Ascending aorta (tissue), 2 donors: ENCODE results near the gene ATP9A. TPM values are rescaled to one million over a fixed set of nuclear protein-coding genes. Genes with fewer than 3 reads are reported as not detected.

ENCODE experiments used
- DNase-seq, 2 donors: peaks; one replicate each; pipeline ENCODE4 v3.0.0-alpha.2; 2019; ENCODE audit warnings: low spot score in 2 of 2
- H3K27ac ChIP-seq, 2 donors: fragments of 200-600 bp; sonication (generic); one replicate each; pipeline ENCODE4 v1.5.1; 2016 to 2017; ENCODE audit warnings: mild to moderate bottlenecking in 1 of 2
- H3K27me3 ChIP-seq: fragments of 200-600 bp; sonication (generic); one replicate; pipeline ENCODE4 v1.5.1; 2017
- H3K36me3 ChIP-seq, 2 donors: fragments of 200-600 bp; sonication (generic); one replicate each; pipeline ENCODE4 v1.5.1; 2016
- H3K4me1 ChIP-seq, 2 donors: fragments of 200-600 bp; sonication (generic); one replicate each; pipeline ENCODE4 v1.5.1; 2016 to 2017; ENCODE audit warnings: mild to moderate bottlenecking in 1 of 2
- H3K4me3 ChIP-seq, 2 donors: fragments of 200-600 bp; sonication (generic); one replicate each; pipeline ENCODE4 v1.5.1; 2016 to 2017; ENCODE audit warnings: mild to moderate bottlenecking in 1 of 2
- H3K9me3 ChIP-seq, 2 donors: fragments of 200-600 bp; sonication (generic); one replicate each; pipeline ENCODE4 v1.5.1; 2016
- intact Hi-C: fragments of 100-400 bp; cut with DNase I; formaldehyde crosslinking; loops from one replicate; pipeline ENCODE4 v1.15.1; 2023
- total RNA-seq: library from RNA; depleted of rRNA; stranded (reverse); fragments of >200 nt; gene quantifications from one replicate; pipeline ENCODE4 v1.1.0, GENCODE V29; 2016
- TF ChIP-seq, protein P1 (sequence below), 3 experiments: fragments of 200-600 bp in 2 of 3; fragments of 450-650 bp in 1 of 3; sonication (generic) in 2 of 3; IDR thresholded peaks; one replicate each; pipeline ENCODE4 v1.5.1; 2016 to 2019; ENCODE audit warnings: antibody characterized with exemption in 3 of 3, mild to moderate bottlenecking in 1 of 3, moderate library complexity in 1 of 3

The ATP9A gene
- total RNA-seq, 1 donor from 2014 or later, result 14.5 TPM

DNA sequence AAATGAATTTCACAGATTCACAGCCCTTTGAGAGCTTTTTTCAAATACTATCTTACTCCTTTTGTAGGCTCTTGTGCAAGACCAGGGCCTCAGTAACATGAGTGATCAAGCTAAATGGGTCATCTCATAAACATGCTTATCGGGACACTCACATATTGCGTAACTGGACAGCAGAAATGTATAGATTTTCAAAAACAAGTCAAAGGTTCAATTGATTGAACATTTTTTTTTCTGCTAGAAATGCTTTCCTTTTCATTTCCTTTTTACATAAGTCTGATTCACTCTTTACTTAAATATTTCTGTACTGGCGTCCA, 42.8 kb upstream of the ATP9A start:
- intact Hi-C loops, result no loop called here
- H3K27me3 ChIP-seq, result no peaks in the 10 kb centered on the region
- no peaks in the 10 kb centered on the region for H3K4me1 ChIP-seq
- no peaks in the 10 kb centered on the region for H3K36me3 ChIP-seq
- no peak for DNase-seq
- H3K9me3 ChIP-seq, result no peaks in the 10 kb centered on the region
- no peak overlapping the region for H3K4me3 ChIP-seq
- TF ChIP-seq, protein P1, sequence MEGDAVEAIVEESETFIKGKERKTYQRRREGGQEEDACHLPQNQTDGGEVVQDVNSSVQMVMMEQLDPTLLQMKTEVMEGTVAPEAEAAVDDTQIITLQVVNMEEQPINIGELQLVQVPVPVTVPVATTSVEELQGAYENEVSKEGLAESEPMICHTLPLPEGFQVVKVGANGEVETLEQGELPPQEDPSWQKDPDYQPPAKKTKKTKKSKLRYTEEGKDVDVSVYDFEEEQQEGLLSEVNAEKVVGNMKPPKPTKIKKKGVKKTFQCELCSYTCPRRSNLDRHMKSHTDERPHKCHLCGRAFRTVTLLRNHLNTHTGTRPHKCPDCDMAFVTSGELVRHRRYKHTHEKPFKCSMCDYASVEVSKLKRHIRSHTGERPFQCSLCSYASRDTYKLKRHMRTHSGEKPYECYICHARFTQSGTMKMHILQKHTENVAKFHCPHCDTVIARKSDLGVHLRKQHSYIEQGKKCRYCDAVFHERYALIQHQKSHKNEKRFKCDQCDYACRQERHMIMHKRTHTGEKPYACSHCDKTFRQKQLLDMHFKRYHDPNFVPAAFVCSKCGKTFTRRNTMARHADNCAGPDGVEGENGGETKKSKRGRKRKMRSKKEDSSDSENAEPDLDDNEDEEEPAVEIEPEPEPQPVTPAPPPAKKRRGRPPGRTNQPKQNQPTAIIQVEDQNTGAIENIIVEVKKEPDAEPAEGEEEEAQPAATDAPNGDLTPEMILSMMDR (IDR thresholded peaks at IDR 0.05), result no peak
- no peak overlapping the region for H3K27ac ChIP-seq

DNA sequence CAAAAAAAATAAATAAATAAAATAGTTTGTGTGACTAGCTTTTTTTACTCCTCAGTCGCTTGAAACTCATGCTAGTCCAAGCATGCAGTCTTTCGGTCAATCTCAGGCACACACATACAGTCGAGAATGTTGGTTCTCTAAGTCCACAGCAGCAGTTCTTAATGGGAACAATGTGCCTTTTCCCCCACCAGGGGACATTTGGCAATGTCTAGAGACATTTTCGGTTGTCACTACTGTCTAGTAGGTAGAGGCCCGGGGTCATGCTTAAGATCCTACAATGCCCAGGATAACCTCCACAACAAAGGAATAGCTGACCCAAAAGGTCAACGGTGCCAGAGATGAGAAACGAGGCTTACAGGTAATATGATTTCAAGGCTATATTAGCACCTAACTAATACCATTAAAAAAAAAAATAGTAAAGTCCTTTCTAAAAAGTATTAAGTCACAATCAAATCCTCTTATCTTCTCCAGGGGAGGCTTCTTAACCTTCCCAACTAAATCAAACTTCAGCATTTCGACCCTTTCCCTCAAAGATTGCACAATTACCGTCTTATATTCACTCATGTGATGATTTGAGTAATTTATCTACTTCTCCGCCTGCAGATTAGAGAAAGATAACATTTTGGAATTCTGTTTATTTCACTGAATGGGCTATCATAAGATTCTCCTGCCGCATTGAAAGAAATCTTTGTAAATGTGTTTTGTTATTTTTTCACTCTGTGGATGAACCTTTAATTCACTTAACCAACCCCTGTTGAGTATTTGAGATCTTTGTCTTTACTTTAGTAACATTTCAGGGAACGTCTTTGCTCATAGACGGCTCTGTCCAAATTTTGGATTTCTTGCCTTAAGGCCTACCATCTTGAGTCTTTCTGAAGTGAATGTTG, 42.2 kb upstream of the ATP9A start:
- DNase-seq, result no peak
- no peaks in the 10 kb centered on the region for H3K9me3 ChIP-seq
- H3K27ac ChIP-seq, result no peak overlapping the region
- H3K4me1 ChIP-seq, result no peaks in the 10 kb centered on the region
- H3K36me3 ChIP-seq, result no peaks in the 10 kb centered on the region
- no peak overlapping the region for H3K4me3 ChIP-seq
- TF ChIP-seq, protein P1 (IDR thresholded peaks at IDR 0.05), result no peak
- no peaks in the 10 kb centered on the region for H3K27me3 ChIP-seq
- intact Hi-C loops, result no loop called here

DNA sequence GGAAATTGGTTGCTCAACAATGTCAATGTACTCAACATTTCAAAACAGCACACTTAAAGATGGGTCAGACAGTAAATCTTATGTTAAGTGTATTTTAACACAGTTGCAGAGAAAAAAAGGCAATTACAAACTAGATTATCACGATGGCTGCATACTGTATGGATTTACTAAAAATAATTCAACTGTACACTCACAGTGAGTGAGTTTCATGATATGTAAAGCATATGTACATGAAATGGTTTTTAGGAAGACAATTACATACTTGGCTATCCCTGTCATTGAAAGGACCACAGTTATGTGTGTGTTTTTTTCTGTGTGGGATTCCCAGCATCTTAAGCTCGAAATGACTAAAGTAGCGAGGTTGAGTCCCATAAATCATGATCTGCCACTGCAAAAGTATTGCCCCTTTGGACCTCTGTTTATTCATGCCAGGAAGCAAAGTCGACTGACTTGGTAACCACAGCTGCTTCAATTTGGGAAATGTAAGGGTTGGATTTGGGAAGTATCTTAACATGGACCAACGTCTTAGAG, 39.6 kb upstream of the ATP9A start:
- intact Hi-C loops, result no loop called here
- Histone ChIP-seq H3K27ac (no peak overlapping the region), H3K4me3 (no peak overlapping the region), H3K4me1 (no peaks in the 10 kb centered on the region), H3K9me3 (no peaks in the 10 kb centered on the region), H3K36me3 (no peaks in the 10 kb centered on the region), H3K27me3 (no peaks in the 10 kb centered on the region)
- TF ChIP-seq, protein P1 (IDR thresholded peaks at IDR 0.05), result no peak
- DNase-seq, result no peak

DNA sequence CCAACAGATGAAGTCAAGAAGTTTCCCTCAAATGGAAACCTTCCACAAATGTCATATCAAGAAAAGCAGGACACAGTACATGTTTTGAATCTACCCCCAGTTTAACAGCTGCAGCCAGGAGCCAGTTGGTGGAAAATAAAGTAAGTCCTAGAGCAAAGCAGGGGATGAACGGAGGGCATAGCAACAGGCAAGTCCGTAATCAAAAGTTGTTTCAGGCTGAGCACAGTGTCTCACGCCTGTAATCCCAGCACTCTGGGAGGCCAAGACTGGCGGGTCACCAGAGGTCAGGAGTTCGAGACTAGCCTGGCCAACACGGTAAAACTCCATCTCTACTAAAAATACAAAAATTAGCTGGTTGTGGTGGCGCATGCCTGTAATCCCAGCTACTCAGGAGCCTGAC, 36.6 kb upstream of the ATP9A start:
- DNase-seq, result no peak
- Histone ChIP-seq H3K4me1 (peaks cover 11 to 17% of the 10 kb centered on the region in 2 donors), H3K36me3 (no peaks in the 10 kb centered on the region), H3K9me3 (no peaks in the 10 kb centered on the region), H3K4me3 (no peak overlapping the region), H3K27ac (no peak overlapping the region), H3K27me3 (peaks cover 20% of the 10 kb centered on the region)
- intact Hi-C loops, result no loop called here
- TF ChIP-seq, protein P1 (IDR thresholded peaks at IDR 0.05), result no peak

DNA sequence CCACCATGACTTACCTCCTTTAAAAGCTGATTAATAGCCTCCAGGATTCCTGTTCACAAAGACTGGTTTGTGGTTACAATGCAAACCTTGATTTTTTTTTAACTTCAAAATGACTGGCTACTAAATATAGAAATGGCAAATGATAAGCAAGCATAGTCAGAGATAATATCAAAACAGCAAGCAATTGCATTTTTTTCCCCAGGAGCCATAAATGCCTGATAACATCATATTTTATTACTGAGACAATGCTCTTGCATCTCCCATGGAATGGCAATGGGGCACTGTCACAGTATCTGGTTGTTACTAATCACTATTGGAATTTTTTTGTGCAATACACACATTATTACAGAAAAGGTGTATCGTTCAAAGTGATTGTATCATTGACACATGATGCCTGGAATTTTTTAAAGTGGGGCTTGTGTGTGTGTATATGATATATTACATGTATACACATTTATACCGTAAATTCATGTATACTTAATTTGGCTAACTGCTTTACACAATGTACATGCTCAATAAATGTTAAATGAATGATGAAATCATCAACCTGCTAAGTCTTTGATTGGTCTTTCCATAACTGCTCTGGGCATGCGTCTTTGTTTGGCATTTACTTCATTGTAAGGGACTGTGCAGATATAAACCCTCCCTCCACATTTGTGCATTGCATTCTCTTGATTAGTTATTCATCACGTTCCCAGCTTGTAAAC, 35.1 kb upstream of the ATP9A start:
- no peak overlapping the region for H3K4me3 ChIP-seq
- TF ChIP-seq, protein P1 (IDR thresholded peaks at IDR 0.05), result no peak
- peaks cover 26% of the 10 kb centered on the region for H3K27me3 ChIP-seq
- no peak for DNase-seq
- peaks cover 11 to 17% of the 10 kb centered on the region in 2 donors for H3K4me1 ChIP-seq
- no peaks in the 10 kb centered on the region for H3K36me3 ChIP-seq
- intact Hi-C loops, result no loop called here
- no peak overlapping the region for H3K27ac ChIP-seq
- H3K9me3 ChIP-seq, result no peaks in the 10 kb centered on the region
